Neuron (in vitro differentiated cells): Measurements from ENCODE around the gene AKT1S1.

Experiments used
- H2AFZ ChIP-seq: one replicate; pipeline ENCODE4 v1.6.1; 2013; ENCODE audit warnings: low read depth, mild to moderate bottlenecking, inconsistent platforms, low read length, moderate library complexity
- H3K27me3 ChIP-seq: one replicate; pipeline ENCODE4 v1.6.1; 2013; ENCODE audit warnings: low read length; ENCODE audit not compliant: insufficient read depth
- H3K36me3 ChIP-seq: one replicate; pipeline ENCODE4 v1.6.1; 2013; ENCODE audit warnings: low read length; ENCODE audit not compliant: insufficient read depth
- H3K4me1 ChIP-seq: one replicate; pipeline ENCODE4 v1.6.1; 2013; ENCODE audit warnings: low read length; ENCODE audit not compliant: insufficient read depth
- H3K4me3 ChIP-seq: 2 replicates; pipeline ENCODE4 v1.5.1; 2013; ENCODE audit warnings: mild to moderate bottlenecking, low read length, moderate library complexity
- H3K9me3 ChIP-seq: one replicate; pipeline ENCODE4 v1.6.1; 2013; ENCODE audit warnings: low read length

The AKT1S1 gene

DNA sequence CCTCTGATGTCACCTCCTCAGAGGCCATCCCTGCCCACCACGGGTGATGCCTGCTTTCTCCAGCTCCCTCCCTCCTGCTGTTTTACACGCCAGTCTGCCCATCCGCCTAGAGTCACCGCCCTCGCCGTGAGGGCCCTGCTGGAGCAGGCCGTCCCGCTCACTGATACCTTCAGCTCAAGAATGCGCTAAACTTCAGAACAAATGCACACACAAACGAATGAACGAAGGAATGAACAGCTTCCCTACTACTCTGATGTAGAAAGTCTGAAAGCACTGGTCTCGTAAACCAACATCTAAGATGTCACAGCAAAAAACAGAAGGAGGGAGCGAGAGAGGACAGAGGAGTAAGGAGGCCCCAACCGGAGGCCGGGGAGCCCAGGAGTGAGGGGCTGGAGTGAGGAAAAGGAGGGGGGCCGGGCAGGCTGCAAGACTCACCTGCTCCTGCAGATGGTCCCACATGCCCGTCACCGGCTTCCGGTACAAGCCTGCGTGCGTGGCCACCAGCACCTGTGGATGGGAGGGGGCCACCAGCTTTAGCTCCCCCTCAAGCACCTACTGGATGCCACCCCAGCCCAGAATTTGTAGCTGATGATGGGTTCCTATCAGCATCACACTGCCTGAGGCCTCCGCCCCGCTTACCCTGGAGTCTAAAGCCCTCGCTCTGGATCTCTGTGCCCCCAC lies 13.8 kb downstream of the AKT1S1 start:
- Histone ChIP-seq H3K9me3 (no peaks in the 10 kb centered on the region), H3K36me3 (peaks cover 57% of the 10 kb centered on the region), H3K4me3 (no peak overlapping the region), H3K27me3 (no peaks in the 10 kb centered on the region), H2AFZ (no peak overlapping the region), H3K4me1 (peaks cover 17% of the 10 kb centered on the region)

DNA sequence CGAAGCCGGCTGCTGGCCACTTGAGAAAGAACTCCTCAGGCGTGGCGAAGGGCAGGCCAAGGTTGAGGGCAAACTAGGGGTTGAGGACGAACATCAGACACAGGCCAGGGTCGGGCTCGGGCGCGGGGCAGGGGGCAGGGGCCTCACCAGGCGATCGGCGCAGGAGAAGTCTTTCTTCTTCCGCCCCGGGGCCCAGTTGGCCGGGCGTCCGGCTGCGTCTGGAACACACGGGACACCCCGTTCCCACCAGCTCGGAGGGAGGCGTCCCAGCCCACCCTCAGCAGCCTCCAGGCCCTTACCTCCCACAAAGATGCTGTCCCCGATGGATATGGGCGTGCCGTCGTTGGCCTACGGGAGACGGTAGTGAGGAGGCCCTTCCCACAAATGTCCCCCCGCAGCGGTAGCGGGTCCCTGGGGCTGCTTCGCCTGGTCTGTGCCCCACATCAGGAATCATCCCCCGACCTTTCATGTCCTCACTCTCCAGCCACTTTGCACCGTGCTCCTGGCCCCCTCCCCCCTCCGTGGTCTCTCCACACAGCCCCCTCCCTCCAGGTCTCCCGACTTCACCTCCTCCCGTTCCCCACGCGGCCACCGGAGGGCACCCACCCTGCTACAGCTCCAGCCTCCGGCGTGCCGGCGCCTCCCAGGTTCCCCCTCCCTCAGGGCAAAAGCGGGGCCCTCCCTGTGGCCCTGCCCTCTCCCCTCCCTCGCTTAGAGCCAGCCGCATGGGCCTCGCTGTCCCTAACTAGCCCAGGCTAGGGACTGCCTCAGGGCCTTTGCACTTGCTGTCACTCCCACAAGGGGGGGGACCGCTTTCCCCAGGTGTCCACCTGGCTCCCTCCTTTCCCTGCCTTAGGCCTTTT lies 14.5 kb downstream of the AKT1S1 start:
- H3K4me3 ChIP-seq = no peak overlapping the region
- no peak overlapping the region for H2AFZ ChIP-seq
- H3K27me3 ChIP-seq = no peaks in the 10 kb centered on the region
- peaks cover 15% of the 10 kb centered on the region for H3K4me1 ChIP-seq
- no peaks in the 10 kb centered on the region for H3K9me3 ChIP-seq
- H3K36me3 ChIP-seq = peaks cover 64% of the 10 kb centered on the region

DNA sequence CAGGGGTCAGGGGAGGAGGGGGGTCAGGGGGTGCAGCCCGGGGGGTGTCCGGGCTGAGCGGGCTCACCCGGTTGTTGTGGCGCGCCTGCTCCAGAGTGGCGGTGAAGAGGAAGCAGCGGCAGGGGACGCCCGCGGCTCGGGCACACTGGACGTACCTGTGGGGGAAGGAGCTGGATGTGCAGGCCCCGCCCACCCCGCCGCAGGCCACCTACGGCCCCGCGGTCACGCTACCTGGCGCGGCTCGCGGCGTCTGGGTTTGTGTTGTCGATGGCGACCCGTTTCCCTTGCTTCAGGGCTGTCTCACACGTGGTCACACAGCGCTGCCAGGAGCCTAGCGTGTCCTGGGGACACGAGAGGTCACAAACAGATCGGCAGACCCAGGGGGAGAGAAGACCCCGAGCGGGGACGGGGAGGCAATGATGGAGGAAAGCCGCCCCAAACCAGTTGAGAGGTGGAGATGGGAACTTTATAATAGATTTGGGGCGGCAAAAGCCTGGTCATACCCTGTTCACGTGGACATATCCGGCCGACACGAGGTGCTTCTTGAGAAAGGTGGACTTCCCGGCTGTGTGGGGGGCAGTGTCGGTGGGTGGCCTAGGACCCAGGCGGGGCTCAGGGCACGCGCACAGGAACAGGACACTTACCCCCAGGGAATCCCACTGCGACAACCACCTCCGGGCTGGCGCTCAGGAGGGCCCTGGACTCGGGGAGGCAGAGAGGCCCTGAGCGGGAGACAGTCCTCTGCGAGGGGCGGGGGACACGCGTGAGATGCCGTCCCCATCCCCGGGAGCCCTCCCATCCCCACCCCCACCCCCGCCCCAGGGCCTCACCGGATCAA lies 15.4 kb downstream of the AKT1S1 start:
- Histone ChIP-seq H2AFZ (no peak overlapping the region), H3K4me1 (peaks cover 14% of the 10 kb centered on the region), H3K4me3 (no peak overlapping the region), H3K27me3 (no peaks in the 10 kb centered on the region), H3K36me3 (peaks cover 72% of the 10 kb centered on the region), H3K9me3 (no peaks in the 10 kb centered on the region)

DNA sequence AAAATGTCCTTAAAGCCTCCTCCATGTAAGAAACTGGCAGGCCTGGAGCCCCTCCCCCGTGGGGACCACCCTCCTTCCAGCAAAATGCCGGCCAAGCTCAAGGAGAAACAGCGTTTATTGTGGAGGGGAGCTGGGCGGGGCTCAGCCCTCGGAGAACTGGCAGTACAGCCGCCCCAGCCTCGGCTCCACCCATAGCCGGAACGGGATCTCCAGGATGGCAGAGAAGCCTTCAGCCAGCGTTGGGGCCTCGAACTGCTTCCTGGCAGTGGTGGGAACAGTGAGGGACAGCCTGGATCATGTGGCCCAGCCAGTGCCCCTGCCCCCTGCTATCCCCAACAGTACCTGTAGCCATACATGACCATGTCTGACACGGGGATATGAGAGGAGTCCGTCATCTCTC lies 16.0 kb downstream of the AKT1S1 start:
- Histone ChIP-seq H3K27me3 (no peaks in the 10 kb centered on the region), H2AFZ (no peak overlapping the region), H3K4me1 (peaks cover 7% of the 10 kb centered on the region), H3K9me3 (no peaks in the 10 kb centered on the region), H3K4me3 (no peak overlapping the region), H3K36me3 (peaks cover 78% of the 10 kb centered on the region)

DNA sequence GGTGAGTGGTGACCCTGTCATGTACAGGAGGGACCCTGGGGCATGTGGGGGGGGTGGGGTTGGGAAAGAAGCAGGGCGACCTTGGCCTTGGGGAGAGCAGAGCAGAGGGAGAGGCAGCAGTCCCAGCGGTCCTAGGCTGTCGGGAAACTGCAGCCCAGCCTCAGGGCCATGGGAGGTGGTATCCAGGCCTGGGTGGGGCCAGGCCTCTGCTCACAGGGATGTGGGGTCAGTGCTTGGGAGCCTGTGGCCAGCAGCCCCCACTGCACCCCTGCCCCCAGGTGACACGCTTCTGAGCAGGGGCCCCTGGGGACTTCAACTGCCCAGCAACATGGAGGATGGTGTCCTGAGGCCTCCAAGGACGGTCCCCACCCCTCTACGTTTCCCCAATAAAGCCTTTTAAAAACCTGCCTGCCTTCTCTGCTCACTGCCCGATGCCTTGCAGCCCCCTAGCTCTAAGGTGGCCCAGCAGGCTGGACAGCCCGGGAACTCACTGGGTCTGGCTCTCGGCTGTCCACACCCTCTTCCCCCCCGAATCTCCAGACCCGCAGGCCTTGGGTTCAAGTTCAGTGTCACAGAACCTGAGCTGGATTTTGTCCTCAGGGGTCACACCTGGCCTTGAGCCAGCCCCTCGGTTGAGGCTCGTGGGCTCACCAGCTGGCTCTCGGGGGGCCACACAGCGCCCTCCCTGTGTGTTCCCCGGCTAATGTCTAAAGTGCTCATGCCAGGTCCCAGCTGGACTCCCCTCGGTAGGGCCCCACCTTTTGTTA lies 16.6 kb downstream of the AKT1S1 start:
- Histone ChIP-seq H3K27me3 (no peaks in the 10 kb centered on the region), H3K4me1 (peaks cover 2% of the 10 kb centered on the region), H3K36me3 (peaks cover 84% of the 10 kb centered on the region), H2AFZ (no peak overlapping the region), H3K4me3 (no peak overlapping the region), H3K9me3 (no peaks in the 10 kb centered on the region)

DNA sequence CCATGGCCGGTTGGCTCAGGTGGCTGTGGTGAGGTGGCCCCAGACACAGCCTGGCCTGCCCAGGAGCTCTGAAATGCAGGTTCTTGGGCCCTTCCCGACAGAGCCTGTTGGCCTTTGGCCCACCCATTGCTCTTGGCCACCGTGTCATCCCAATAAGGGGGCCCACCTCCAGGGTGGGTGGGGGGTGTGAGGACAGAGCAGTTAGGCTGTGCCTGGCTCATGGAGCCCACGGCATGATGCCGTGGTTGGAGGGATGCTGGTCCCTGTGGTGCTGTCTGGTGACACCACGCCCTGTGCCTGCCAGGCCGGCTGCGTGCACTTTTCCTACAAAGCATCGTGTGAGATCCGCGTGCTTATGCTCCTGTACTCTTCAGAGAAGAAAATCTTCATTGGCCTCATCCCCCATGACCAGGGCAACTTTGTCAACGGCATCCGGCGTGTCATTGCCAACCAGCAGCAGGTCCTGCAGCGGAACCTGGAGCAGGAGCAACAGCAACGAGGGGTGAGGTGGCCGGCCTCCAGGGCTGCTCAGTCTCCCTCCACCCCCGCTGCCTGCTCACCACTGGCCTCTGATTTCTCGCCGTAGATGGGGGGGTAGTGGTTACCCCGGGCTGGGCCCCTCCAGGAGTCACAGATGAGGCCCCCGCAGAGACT lies 17.3 kb downstream of the AKT1S1 start:
- Histone ChIP-seq H3K4me3 (no peak overlapping the region), H3K9me3 (no peaks in the 10 kb centered on the region), H2AFZ (no peak overlapping the region), H3K36me3 (peaks cover 88% of the 10 kb centered on the region), H3K4me1 (no peaks in the 10 kb centered on the region), H3K27me3 (no peaks in the 10 kb centered on the region)

DNA sequence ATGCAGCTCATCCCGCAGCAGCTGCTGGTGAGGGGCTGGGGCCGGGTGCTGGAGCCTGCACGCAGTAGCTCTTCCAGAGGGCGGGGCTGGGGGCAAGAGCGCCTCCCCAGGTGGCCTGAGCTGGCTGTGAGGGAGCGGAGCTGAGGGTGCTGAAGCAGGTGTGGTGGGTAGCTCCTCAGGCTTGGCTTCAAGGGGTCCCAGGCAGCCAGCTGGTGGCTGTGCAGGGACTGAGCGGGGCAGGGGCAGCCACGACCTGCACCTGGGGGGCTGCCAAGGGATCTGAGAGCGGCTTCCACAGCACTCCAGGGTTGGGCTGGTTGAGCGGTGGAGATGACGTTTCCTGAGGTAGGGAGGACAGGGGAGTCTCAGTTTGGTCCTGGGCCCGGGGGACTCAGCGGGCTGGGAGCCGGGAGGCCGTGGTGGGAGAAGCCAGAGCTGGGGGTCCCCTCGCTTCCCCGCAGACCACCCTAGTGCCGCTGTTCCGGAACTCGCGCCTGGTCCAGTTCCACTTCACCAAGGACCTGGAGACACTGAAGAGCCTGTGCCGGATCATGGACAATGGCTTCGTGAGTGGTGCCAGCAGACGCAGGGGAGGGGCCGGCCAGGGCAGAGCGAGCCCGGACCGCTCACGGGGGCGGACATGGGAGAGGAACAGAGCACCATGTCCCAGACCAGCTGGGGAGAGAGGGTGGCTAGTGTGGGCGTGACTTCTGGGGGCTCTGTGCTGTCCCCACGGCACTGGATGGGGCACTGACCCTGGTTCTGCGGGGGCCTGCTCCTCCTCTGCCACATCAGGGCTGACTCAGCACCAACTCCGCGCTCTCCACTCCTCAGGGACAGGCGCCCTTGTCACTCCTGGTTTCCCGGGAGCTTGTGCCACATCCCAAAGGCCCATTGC lies 18.8 kb downstream of the AKT1S1 start:
- no peaks in the 10 kb centered on the region for H3K27me3 ChIP-seq
- no peaks in the 10 kb centered on the region for H3K9me3 ChIP-seq
- no peak overlapping the region for H3K4me3 ChIP-seq
- H3K4me1 ChIP-seq = no peaks in the 10 kb centered on the region
- no peak overlapping the region for H2AFZ ChIP-seq
- H3K36me3 ChIP-seq = peaks cover 84% of the 10 kb centered on the region

DNA sequence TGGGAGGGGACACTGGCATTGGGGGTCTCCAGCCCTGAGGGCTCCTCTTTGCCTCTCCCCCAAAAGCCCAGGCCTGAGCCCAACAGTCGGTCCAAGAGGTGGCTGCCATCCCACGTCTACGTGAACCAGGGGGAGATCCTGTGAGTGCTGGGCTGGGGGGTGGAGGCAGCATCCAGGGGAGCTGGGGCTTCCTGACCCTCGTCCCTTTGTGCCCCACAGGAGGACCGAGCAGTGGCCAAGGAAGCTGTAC lies 19.4 kb downstream of the AKT1S1 start:
- H3K4me1 ChIP-seq = peaks cover 4% of the 10 kb centered on the region
- no peak overlapping the region for H2AFZ ChIP-seq
- H3K9me3 ChIP-seq = no peaks in the 10 kb centered on the region
- H3K27me3 ChIP-seq = no peaks in the 10 kb centered on the region
- no peak overlapping the region for H3K4me3 ChIP-seq
- H3K36me3 ChIP-seq = peaks cover 82% of the 10 kb centered on the region

DNA sequence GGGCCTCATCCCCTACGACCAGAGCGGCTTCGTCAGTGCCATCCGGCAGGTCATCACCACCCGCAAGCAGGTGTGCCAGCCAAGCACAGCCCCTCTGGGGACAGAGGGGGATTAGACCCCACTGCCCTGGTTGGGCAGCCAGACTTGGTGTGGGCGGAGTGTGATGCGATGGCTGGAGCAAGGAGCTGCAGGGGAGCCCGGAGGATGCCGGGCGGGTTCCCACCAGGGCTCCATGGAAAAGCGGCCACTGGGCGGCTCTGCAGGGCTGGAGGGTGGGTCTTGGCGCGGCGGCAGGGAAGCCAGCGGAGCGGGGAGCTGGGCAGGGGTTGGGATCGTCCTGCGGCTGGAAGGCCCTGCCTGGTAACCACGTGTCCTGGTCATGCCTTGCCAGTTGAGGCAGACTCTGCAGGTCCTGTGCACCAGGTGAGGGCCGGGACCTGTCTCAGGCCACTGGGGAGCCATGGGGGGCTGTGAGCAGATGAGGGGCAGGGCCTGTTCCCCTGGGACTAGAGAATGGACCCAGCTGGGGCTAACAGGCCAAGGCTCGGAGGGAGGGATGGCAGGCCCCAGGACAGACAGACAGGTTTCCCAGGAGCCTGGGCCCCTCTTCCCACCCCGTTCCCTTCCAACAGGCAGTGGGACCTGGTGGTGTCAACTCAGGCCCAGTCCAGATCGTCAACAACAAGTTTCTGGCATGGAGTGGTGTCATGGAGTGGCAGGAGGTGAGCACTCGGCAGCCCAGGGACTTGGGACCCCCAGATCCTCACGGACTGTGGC lies 19.9 kb downstream of the AKT1S1 start:
- peaks cover 83% of the 10 kb centered on the region for H3K36me3 ChIP-seq
- no peak overlapping the region for H3K4me3 ChIP-seq
- H3K4me1 ChIP-seq = peaks cover 9% of the 10 kb centered on the region

DNA sequence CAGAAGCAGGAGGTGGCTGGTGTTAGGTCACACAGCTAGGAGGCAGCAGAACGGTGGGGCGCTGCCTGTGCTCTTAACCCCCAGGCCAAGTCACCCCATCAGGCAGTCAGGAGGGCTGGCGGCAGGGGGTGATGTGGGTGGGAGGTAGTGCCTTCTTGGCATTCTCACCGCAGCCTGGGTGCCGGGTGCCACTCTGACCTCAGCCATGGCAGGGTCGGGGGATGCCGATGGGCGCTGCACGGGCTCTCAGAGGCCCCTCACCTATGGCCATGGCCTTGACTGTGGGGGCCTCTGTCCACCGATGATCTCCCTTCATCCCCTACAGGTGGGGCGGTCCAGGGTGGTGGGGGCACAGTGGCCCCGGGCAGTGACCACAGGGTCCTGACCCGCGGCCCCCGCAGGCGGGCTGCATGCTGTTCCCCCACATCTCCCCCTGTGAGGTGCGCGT lies 20.6 kb downstream of the AKT1S1 start:
- no peak overlapping the region for H3K4me3 ChIP-seq
- no peaks in the 10 kb centered on the region for H3K27me3 ChIP-seq
- H3K9me3 ChIP-seq = no peaks in the 10 kb centered on the region
- H2AFZ ChIP-seq = no peak overlapping the region
- H3K4me1 ChIP-seq = peaks cover 13% of the 10 kb centered on the region
- H3K36me3 ChIP-seq = peaks cover 79% of the 10 kb centered on the region

More for the DNA sequence above, 19.9 kb downstream of the AKT1S1 start:
- H3K27me3 ChIP-seq = no peaks in the 10 kb centered on the region
- H2AFZ ChIP-seq = no peak overlapping the region
- no peaks in the 10 kb centered on the region for H3K9me3 ChIP-seq
